SH-SY5Y (cell line): ENCODE measurements around the gene GLI2.

ENCODE experiments used
- GATA2 ChIP-seq: IDR thresholded peaks from 2 replicates; pipeline ENCODE4 v1.6.1; 2011; ENCODE audit warnings: mild to moderate bottlenecking, low read depth, low read length
- GATA3 ChIP-seq: IDR thresholded peaks from 2 replicates; pipeline ENCODE4 v1.6.1; 2011; ENCODE audit warnings: low read depth, mild to moderate bottlenecking, low read length, moderate library complexity

The GLI2 gene

GRCh38 chr2:120704696-120705095 is 31.0 kb upstream of the GLI2 start:
- TF ChIP-seq GATA3 (no peak), GATA2 (no peak)

DNA sequence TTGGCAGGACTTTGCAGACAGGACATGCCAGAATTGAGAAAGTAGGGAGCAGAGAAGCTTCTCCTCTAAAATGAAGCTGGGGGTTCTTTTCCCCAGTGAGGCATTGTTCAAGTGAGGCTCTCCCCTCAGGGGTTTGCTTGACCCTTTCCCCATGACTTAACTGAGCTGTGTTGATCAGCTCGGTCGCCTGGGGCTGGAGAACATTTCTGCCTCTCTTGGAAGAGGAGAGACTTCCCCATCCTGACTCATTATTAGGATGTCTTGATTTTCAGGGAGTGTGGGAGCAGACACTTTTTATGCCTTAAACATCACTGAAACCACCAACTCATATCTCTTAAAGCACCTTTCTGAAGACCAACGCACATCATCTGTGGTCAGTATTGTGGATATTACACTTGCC is 27.9 kb upstream of the GLI2 start:
- no peak for TF ChIP-seq GATA3
- TF ChIP-seq GATA2, result no peak

GRCh38 chr2:120708944-120709607 is 26.6 kb upstream of the GLI2 start:
- TF ChIP-seq GATA3, result no peak
- no peak for TF ChIP-seq GATA2

DNA sequence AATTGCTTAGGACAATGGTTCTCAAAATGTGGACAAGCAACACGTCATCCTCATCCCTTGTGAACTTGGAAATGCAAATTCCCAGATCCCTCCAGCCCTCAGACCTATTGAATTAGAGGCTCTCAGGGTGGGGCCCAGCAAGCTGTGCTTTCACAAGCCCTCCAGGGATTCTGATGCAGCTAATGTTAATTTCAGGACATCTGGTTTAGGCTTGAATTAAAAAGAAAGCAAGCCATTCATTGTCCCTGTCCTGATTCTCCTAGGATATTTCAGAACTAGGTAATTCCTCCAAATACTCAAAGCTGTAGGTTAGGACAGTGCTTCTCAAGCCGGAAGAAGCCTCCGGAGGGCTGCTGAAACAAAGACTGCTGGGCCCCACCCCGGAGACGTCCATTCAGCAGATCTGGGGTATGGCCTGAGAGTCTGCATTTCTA is 26.0 kb upstream of the GLI2 start:
- TF ChIP-seq GATA2, result no peak
- TF ChIP-seq GATA3, result no peak

GRCh38 chr2:120710256-120710655 is 25.4 kb upstream of the GLI2 start:
- TF ChIP-seq GATA3 (no peak), GATA2 (no peak)

- TF ChIP-seq GATA3 (no peak), GATA2 (no peak)
Observed at GRCh38 chr2:120711694-120712093, 24.0 kb upstream of the GLI2 start.

DNA sequence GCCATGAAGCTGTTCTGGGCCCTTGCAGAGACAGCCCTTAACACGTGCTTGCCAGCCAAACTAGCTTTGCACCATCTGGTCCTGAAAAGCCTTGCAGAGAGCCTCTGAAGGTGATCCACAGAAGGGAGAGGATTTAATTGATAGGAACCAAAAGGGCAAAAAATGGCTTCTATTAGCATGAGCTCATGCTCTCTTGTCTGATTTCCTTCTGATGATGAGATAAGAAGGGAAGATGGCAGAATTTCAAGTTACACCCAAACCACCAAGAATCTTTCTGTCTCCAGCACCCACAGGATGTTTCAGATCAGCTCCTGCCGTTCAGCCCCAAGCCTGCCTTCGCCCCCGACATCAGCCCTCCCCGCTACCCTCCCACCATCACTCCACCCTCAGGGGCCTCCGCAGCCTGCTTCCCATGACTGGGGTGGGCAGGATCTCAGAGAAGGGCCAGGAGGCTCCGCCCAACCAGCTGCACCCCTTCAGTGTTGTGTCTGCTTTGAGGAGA is 23.4 kb upstream of the GLI2 start:
- TF ChIP-seq GATA2 (no peak), GATA3 (no peak)

DNA sequence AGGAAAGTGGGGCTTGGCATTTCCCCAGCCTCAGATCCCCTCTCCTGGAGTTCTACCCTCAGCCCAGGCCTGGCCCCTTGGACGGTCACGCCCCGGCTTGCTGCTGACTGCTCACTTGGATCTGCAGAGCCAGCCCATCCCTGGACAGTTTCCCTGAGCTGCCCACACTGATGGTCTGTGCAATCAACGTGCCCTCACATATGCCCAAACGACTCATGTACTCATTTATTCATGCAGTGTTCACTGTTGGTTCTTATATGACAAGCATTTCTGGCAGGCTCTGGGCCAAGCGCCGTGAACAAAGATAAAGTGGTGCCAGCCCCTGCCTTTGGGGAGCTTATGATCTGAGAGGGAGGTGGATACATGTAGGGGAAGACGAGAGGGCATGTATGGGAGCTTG is 20.3 kb upstream of the GLI2 start:
- no peak for TF ChIP-seq GATA3
- TF ChIP-seq GATA2, result no peak

DNA sequence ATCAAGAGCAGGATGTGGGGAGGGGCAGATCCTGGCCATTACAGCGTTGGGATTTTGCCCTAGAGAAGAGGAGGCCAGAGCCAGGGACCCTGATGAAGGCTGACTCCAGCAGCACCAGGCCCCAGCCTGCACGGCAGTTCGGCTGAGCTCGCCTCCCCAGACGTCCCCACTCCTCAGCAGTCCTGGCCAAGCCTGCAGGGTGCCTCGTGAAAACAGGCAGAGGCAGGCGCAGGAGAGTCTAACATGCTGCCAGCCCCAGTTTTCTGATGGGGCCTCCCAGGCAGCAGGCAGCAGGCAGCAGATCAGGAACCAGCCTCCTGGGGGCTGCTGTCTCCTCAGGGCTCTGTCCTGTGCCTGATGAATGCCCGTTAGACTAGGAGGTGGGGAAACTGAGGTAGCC is 19.7 kb upstream of the GLI2 start:
- TF ChIP-seq GATA2 (no peak), GATA3 (no peak)

- TF ChIP-seq GATA3 (no peak), GATA2 (no peak)
Observed at GRCh38 chr2:120716641-120717585, 18.8 kb upstream of the GLI2 start.

DNA sequence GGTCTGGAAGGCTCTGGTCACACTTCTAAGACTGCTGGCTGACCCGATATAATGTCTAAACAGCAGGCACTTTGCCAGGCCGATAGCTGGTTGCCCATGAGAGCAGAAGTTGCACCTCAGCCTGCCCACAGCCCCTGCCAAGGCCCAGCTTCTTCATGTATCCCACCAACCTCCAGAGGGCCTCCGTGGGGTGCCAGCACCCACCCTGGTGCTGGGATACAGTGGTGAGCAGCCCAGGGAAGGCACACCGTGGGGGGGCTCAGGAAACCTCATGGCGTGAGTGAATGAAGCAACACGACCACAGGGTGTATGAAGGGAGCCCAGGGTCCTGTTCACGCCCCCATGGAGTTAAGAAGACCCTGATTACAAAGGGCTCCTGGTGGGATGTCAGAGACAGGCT is 16.2 kb upstream of the GLI2 start:
- TF ChIP-seq GATA2 (no peak), GATA3 (no peak)

DNA sequence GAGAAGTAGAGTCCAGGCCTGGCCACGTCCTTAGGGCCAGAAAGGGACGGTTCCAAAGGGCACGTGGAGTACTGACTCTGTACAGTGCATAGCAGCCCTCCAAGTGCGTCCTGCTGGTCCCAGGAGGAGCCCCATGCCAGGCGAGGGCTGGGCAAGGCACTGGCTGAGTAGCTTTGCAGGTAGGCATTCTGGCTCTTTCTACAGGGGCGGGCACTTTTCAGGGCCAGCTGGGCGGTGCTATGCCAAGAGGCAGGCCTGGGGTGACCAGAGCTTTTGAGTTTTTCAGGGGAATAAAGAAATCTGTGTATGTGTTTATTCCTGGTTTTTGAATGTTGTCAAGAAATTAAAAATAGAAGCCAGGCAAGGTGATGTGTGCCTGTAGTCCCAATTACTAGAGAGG is 15.4 kb upstream of the GLI2 start:
- TF ChIP-seq GATA2 (no peak), GATA3 (no peak)

DNA sequence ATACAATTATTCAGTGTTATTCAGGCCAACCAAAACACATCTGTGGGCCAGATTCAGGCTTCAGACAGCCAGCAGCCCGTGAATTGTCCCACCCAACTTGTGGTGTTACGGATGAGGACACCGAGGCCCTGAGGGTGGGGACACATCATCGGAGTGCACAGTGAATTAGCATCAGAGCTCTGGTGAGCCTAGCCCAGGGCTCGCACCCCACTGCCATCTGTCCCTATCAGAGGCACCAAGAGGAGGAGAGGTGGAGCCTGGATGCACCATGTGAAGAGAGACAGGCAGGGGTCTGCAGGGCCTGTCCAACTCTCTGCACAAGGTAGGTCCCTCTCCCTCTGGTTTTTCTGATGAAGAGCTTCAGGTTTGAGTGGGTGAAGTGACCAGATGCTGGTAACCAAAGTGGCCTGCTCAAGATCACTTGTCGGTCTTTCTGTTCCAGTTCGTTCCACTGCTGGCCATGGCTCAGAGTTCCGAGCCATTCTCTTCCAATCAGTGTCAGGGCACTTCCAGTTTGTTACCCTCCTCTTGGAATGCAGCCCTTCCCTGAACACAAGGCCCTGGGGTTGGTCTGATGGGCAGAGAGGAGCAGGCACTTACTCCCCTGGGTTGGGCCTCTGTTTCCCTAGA is 14.8 kb upstream of the GLI2 start:
- TF ChIP-seq GATA3 (no peak), GATA2 (no peak)

- TF ChIP-seq GATA2 (no peak), GATA3 (no peak)
Observed at GRCh38 chr2:120722246-120722567, 13.5 kb upstream of the GLI2 start.
